Heart left ventricle (tissue), 13 donors: ENCODE results near the gene KRT34.

Experiments
- CTCF ChIP-seq, 12 donors: fragments of 200-600 bp; sonication (generic) in 4 of 12; IDR thresholded peaks; one replicate each; pipeline versions ENCODE4 v1.5.0 to v1.8.0; 2018 to 2022; ENCODE audit warnings: antibody characterized with exemption in 12 of 12, mild to moderate bottlenecking in 5 of 12
- POLR2A ChIP-seq, 2 donors: fragments of 450-650 bp; IDR thresholded peaks; one replicate each; pipeline ENCODE4 v1.6.1; 2017; ENCODE audit warnings: antibody characterized with exemption in 2 of 2, mild to moderate bottlenecking in 2 of 2, moderate library complexity in 2 of 2
- donor health status: ischemic (EF 13 %, LVEDD 7.1; RV severe dilation, severe dysfunction).
- donor health status: DM: no; HTN: yes; CAD: no.
- donor health status: DM: no; HTN: no; CAD: no.
- donor health status: ischemic (EF 25% LVEDD 6.9; RV normal size, moderate dysfunction).
- donor health status: ischemic (EF 25% LVEDD 5.7; RV mildly dilated, moderate dysfunction).
- donor health status: ischemic (EF 35%, LVEDD 5.7; RV mildly dilated, moderate dysfunction).
- donor health status: nonischemic (EF 11% LVEDD 7.7; RV severe dilation, severe dysfunction).
- donor health status: DM: yes; HTN: yes; CAD: no.
- donor health status: PGD.
- donor health status: ischemic (EF 29% LVEDD 5.4; RV normal size, mild dysfunction).
- donor health status: nonischemic (EF 23%, LVEDD 6.1; RV moderate dilation, normal function).

- TF ChIP-seq CTCF (IDR thresholded peaks at IDR 0.05) (no peak), POLR2A (IDR thresholded peaks at IDR 0.05) (no peak)
These were observed 13.1 kb downstream of the KRT34 start for GRCh38 chr17:41369023-41369422.
